RWPE1 (cell line): Measurements from ENCODE around the gene NADK2.

Experiments used
- CTCF ChIA-PET: fragments of 350-600 bp; sonication (Branson Sonifier 250); formaldehyde crosslinking; extraction: SDS; loops from one replicate; lab custom pipeline; 2021; lab: Yijun Ruan, JAX
- POLR2A ChIA-PET: fragments of 400-600 bp; formaldehyde crosslinking; extraction: SDS; loops from one replicate; lab custom pipeline; 2020; ENCODE audit warnings: antibody characterized with exemption; ENCODE audit not compliant: low non-redundant PET; lab: Yijun Ruan, JAX
- DNase-seq: peaks from one replicate; pipeline ENCODE4 v3.0.0; 2012; ENCODE audit warnings: low spot score
- H3K27ac ChIP-seq: fragments of 450-650 bp; 2 replicates; pipeline ENCODE4 v1.5.1; 2017
- CTCF ChIP-seq: fragments of 450-650 bp; conservative IDR thresholded peaks from 2 replicates; pipeline ENCODE4 v1.5.1; 2017; ENCODE audit warnings: low read depth, mild to moderate bottlenecking

NADK2 gene

DNA sequence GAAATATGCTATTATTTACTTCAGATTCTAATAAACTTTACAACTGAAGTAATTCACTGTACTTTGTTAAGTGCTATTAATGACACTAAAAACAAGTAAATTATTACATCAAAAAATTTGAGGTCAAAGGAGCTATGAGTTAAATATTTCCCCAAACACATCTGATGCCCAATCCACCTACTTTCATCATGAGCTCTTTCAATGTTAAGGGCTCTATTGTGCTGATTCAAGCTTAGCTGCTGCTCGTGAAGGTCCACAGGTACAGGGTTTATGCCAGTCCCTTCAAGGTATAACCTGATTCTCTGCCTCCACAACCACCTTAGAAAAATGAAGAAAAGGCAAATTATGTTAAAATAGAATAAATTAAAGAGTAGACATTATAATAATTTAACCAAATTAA is 24.2 kb downstream of the NADK2 start:
- H3K27ac ChIP-seq, result no peak overlapping the region
- ChIA-PET CTCF (interaction anchor here (0.6 to 0.7 kb wide), 2 partner anchors 165 to 459 kb away, joined by 3 to 5 read pairs; no protein-coding TSS in a partner anchor), POLR2A (no interaction called here)
- no peak for TF ChIP-seq CTCF
- no peak for DNase-seq

- no peak for TF ChIP-seq CTCF
- ChIA-PET CTCF (no interaction called here), POLR2A (no interaction called here)
- no peak for DNase-seq
- H3K27ac ChIP-seq, result no peak overlapping the region
These were observed 25.8 kb downstream of the NADK2 start for GRCh38 chr5:36215910-36216309.

DNA sequence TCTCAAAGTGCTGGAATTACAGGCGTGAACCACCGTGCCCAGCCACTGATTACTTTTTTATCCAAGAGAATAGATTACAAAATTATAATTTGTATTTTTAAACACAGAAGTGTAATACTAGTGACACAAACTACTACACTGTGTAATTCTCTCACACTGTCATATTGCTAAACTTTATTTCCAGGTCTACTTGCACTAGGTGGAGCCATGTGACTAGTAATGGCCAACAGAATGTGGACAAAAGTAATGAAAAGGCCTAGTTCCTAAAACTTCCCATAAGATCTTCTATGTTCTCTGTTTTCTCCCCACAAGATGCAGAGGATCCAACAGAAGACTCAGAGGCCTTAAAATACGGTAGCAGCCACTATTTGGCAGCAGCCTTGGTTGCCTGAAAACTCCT is 27.3 kb downstream of the NADK2 start:
- ChIA-PET CTCF (interaction anchor here (0.5 kb wide), 1 partner anchor 363 kb away, joined by 3 read pairs; no protein-coding TSS in a partner anchor), POLR2A (no interaction called here)
- no peak overlapping the region for H3K27ac ChIP-seq
- no peak for TF ChIP-seq CTCF
- no peak for DNase-seq

- ChIA-PET CTCF (interaction anchor here (0.7 kb wide), 1 partner anchor 1211 kb away, joined by 4 read pairs; no protein-coding TSS in a partner anchor), POLR2A (no interaction called here)
- no peak overlapping the region for H3K27ac ChIP-seq
- no peak for TF ChIP-seq CTCF
- DNase-seq, result no peak
These were observed 32.1 kb downstream of the NADK2 start for GRCh38 chr5:36209664-36210063.

GRCh38 chr5:36208786-36209185 is 32.9 kb downstream of the NADK2 start:
- no peak for TF ChIP-seq CTCF
- no peak overlapping the region for H3K27ac ChIP-seq
- CTCF ChIA-PET, result interaction anchor here (0.7 kb wide), 1 partner anchor 480 kb away, joined by 3 read pairs; no protein-coding TSS in a partner anchor
- no peak for DNase-seq
- POLR2A ChIA-PET, result no interaction called here

DNA sequence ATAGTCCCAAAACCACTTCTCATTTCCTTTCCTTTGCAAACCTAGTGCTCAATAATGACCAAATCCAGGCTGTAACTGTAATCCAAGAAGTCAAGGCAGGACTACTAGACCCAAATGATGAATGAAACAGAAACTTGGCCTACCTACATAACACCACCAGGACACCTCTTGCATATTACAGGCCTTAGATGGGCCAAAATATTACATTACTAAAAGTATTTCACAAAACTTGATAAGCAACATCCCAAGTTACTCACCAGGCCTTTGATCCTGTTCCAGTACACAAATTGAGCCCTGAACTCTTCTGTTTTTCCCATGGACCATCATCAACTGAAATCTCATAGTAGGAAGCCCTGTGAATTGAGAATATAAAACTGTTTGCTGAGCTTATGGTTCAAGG is 34.8 kb downstream of the NADK2 start:
- DNase-seq, result no peak
- H3K27ac ChIP-seq, result no peak overlapping the region
- no peak for TF ChIP-seq CTCF
- ChIA-PET POLR2A (no interaction called here), CTCF (no interaction called here)

- ChIA-PET CTCF (interaction anchor here (0.6 kb wide), 1 partner anchor 33 kb away, joined by 3 read pairs; no protein-coding TSS in a partner anchor), POLR2A (no interaction called here)
- no peak overlapping the region for H3K27ac ChIP-seq
- TF ChIP-seq CTCF, result no peak
- DNase-seq, result no peak
These were observed 36.4 kb downstream of the NADK2 start for GRCh38 chr5:36205329-36205728.
